Measurements from ENCODE around the gene GBF1. TPM values are rescaled to one million over a fixed set of nuclear protein-coding genes. Genes with fewer than 3 reads are reported as not detected.
"Not testable (repeated sequence)": the region's sequence is repeated elsewhere in the genome, so short reads cannot be mapped to it uniquely, and the experiment has no call there.

GBF1 gene
- total RNA-seq, 1 experiment from 2014 or later = 23.7 TPM

- H3K4ac ChIP-seq (ENCODE audit: low read depth, low read length) = no peak overlapping the region
- H4K91ac ChIP-seq (ENCODE audit: insufficient read length, low read depth, low read length) = no peak overlapping the region
- H3K4me3 Mint-ChIP-seq = no peak overlapping the region
- no peak overlapping the region for H3K9ac ChIP-seq (ENCODE audit: extremely low read depth, insufficient read length, low read length)
- WGBS (ENCODE audit: extremely low coverage, insufficient read length, low lambda C conversion rate) = no CpG with 5 or more reads among the region's 3 CpGs
- H3K56ac ChIP-seq (ENCODE audit: insufficient read length, low read depth, low read length) = no peak overlapping the region
- no peak overlapping the region for H4K8ac ChIP-seq (replicated peaks; ENCODE audit: insufficient read length, low read depth, low read length)
- no peak overlapping the region for H3K27ac Mint-ChIP-seq
- H2BK12ac ChIP-seq (ENCODE audit: insufficient read length, low read depth, low read length) = no peak overlapping the region
- H3K79me2 ChIP-seq (ENCODE audit: insufficient read depth, low read length) = no peaks in the 10 kb centered on the region
- no peaks in the 10 kb centered on the region for H4K20me1 ChIP-seq (ENCODE audit: control insufficient read depth, insufficient read depth, insufficient read length)
- no peak overlapping the region for H2BK20ac ChIP-seq (ENCODE audit: low read depth, low read length, poor library complexity, severe bottlenecking)
- H3K36me3 Mint-ChIP-seq (ENCODE audit: insufficient read depth in 1 of 3, low read depth in 3 of 3) = no peaks in the 10 kb centered on the region
- no peaks in the 10 kb centered on the region for H3K4me1 ChIP-seq (ENCODE audit: insufficient read depth, low read length)
- no peak overlapping the region for H2BK120ac ChIP-seq (ENCODE audit: low read depth, low read length, poor library complexity, severe bottlenecking)
- no peak for TF ChIP-seq CTCF (conservative IDR thresholded peaks at IDR 0.05)
- no peaks in the 10 kb centered on the region for H3K23me2 ChIP-seq (ENCODE audit: insufficient read length, low read depth, low read length, poor library complexity, severe bottlenecking)
- no peaks in the 10 kb centered on the region for H3K9me3 ChIP-seq (ENCODE audit: control insufficient read depth, low read depth, low read length)
- H3K4me2 ChIP-seq (ENCODE audit: insufficient read depth, insufficient read length, low read length) = no peak overlapping the region
- no peak overlapping the region for H3K23ac ChIP-seq (ENCODE audit: insufficient read length, low read depth, low read length)
- no peak overlapping the region for H2BK5ac ChIP-seq (ENCODE audit: insufficient read length, low read length)
- peaks cover 26% of the 10 kb centered on the region for H3K27me3 Mint-ChIP-seq (ENCODE audit: low read depth)
- H3K4me1 Mint-ChIP-seq = no peaks in the 10 kb centered on the region
- no peak overlapping the region for H3T11ph ChIP-seq (ENCODE audit: low read length)
- no peak overlapping the region for H2AFZ ChIP-seq (ENCODE audit: low read length)
- H2BK15ac ChIP-seq (ENCODE audit: low read depth, low read length) = no peak overlapping the region
- H3K27me3 ChIP-seq (ENCODE audit: insufficient read depth, low read length) = no peaks in the 10 kb centered on the region
- no peak overlapping the region for H2AK5ac ChIP-seq (ENCODE audit: insufficient read length, low read length)
- H3K27ac ChIP-seq (ENCODE audit: insufficient read length, low read depth, low read length) = no peak overlapping the region
- DNase-seq = no peak
- H3K14ac ChIP-seq (ENCODE audit: insufficient read depth, low read length) = no peak overlapping the region
- no peaks in the 10 kb centered on the region for H3K79me1 ChIP-seq (ENCODE audit: insufficient read depth, low read depth, low read length, poor library complexity, severe bottlenecking)
- H3K18ac ChIP-seq (ENCODE audit: insufficient read length, low read depth, low read length) = no peak overlapping the region
- peaks cover 0 to 5% of the 10 kb centered on the region in 2 experiments; a peak in 2 of 5 replicates for H3K9me3 Mint-ChIP-seq
- no peak overlapping the region for H4K5ac ChIP-seq (ENCODE audit: insufficient read length, low read depth, low read length)
These were observed 33.6 kb upstream of the GBF1 start for GRCh38 chr10:102211615-102212299.

GRCh38 chr10:102213599-102213998, 31.7 kb upstream of the GBF1 start:
- no CpG with 5 or more reads among the region's 4 CpGs for WGBS (ENCODE audit: extremely low coverage, insufficient read length, low lambda C conversion rate)
- not testable (repeated sequence) for H3K18ac ChIP-seq (ENCODE audit: insufficient read length, low read depth, low read length); H3K9ac ChIP-seq (ENCODE audit: extremely low read depth, insufficient read length, low read length); H3K79me2 ChIP-seq (ENCODE audit: insufficient read depth, low read length); H4K5ac ChIP-seq (ENCODE audit: insufficient read length, low read depth, low read length); H2BK20ac ChIP-seq (ENCODE audit: low read depth, low read length, poor library complexity, severe bottlenecking); H3K56ac ChIP-seq (ENCODE audit: insufficient read length, low read depth, low read length); H3K23ac ChIP-seq (ENCODE audit: insufficient read length, low read depth, low read length); H3K4me3 Mint-ChIP-seq; H3K36me3 Mint-ChIP-seq (ENCODE audit: insufficient read depth in 1 of 3, low read depth in 3 of 3); H3K4me2 ChIP-seq (ENCODE audit: insufficient read depth, insufficient read length, low read length); H3K23me2 ChIP-seq (ENCODE audit: insufficient read length, low read depth, low read length, poor library complexity, severe bottlenecking); H4K20me1 ChIP-seq (ENCODE audit: control insufficient read depth, insufficient read depth, insufficient read length); DNase-seq; H3K4ac ChIP-seq (ENCODE audit: low read depth, low read length); H3K79me1 ChIP-seq (ENCODE audit: insufficient read depth, low read depth, low read length, poor library complexity, severe bottlenecking); H2AK5ac ChIP-seq (ENCODE audit: insufficient read length, low read length); H2BK120ac ChIP-seq (ENCODE audit: low read depth, low read length, poor library complexity, severe bottlenecking); H3K4me1 ChIP-seq (ENCODE audit: insufficient read depth, low read length); H2BK15ac ChIP-seq (ENCODE audit: low read depth, low read length); H2AFZ ChIP-seq (ENCODE audit: low read length); H3K14ac ChIP-seq (ENCODE audit: insufficient read depth, low read length); H2BK12ac ChIP-seq (ENCODE audit: insufficient read length, low read depth, low read length); H3K27me3 ChIP-seq (ENCODE audit: insufficient read depth, low read length); H4K8ac ChIP-seq (replicated peaks; ENCODE audit: insufficient read length, low read depth, low read length); H4K91ac ChIP-seq (ENCODE audit: insufficient read length, low read depth, low read length); H2BK5ac ChIP-seq (ENCODE audit: insufficient read length, low read length); H3K4me1 Mint-ChIP-seq; H3T11ph ChIP-seq (ENCODE audit: low read length); H3K9me3 Mint-ChIP-seq; H3K27ac ChIP-seq (ENCODE audit: insufficient read length, low read depth, low read length); H3K27ac Mint-ChIP-seq; H3K9me3 ChIP-seq (ENCODE audit: control insufficient read depth, low read depth, low read length)
- H3K27me3 Mint-ChIP-seq (ENCODE audit: low read depth) = peaks cover 30% of the 10 kb centered on the region
